Activated T-helper 17 cell treated with anti-CD3 and anti-CD28 coated beads, Interleukin-2, amount 50 U/mL, for 72 hours (primary cell): ENCODE data around the gene NBPF9. TPM values are rescaled to one million over a fixed set of nuclear protein-coding genes. Genes with fewer than 3 reads are reported as not detected.
"Not testable (repeated sequence)": the region's sequence is repeated elsewhere in the genome, so short reads cannot be mapped to it uniquely, and the experiment has no call there.

Experiments
- ATAC-seq: fragments of 150-1000 bp; cut with Tn5 transposase; replicated peaks from 2 replicates; pipeline ENCODE4 v1.10.0; 2021; ENCODE audit warnings: mild to moderate bottlenecking, moderate library complexity
- H3K27ac Mint-ChIP-seq: one replicate; pipeline ENCODE4 v1.8.0; 2022; ENCODE audit warnings: mixed read lengths
- H3K27me3 Mint-ChIP-seq: one replicate; pipeline ENCODE4 v1.8.0; 2022; ENCODE audit warnings: mixed read lengths
- H3K36me3 Mint-ChIP-seq: one replicate; pipeline ENCODE4 v1.8.0; 2022; ENCODE audit warnings: low read depth, mild to moderate bottlenecking, mixed read lengths
- H3K4me1 Mint-ChIP-seq: one replicate; pipeline ENCODE4 v1.8.0; 2022; ENCODE audit warnings: mixed read lengths
- H3K4me3 Mint-ChIP-seq: one replicate; pipeline ENCODE4 v1.8.0; 2022; ENCODE audit warnings: mild to moderate bottlenecking, mixed read lengths
- H3K9me3 Mint-ChIP-seq: one replicate; pipeline ENCODE4 v1.8.0; 2022; ENCODE audit warnings: mixed read lengths
- total RNA-seq, 2 donors: library from RNA; stranded (reverse); gene quantifications; one replicate each; pipeline ENCODE4 v1.2.3, GENCODE V29; 2022

Gene NBPF9
- total RNA-seq, 2 donors from 2014 or later = 25.0 to 27.9 TPM

DNA sequence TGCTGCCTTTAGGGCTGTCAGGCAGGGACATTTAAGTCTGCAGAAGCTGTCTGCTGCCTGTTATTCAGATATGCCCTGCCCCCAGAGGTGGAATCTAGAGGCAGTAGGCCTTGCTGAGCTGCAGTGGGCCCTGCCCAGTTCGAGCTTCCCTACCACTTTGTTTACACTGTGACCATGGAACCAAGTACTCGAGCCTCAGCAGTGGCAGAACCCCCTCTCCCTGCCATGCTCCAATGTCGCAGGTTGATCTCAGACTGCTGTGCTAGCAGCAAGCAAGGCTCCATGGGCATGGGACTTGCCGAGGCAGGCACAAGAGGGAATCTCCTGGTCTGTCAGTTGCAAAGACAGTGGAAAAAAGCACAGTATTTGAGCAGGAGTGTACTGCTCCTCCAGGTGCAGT, 60.3 kb downstream of the NBPF9 start:
- H3K4me3 Mint-ChIP-seq, ATAC-seq, H3K4me1 Mint-ChIP-seq, H3K27me3 Mint-ChIP-seq, H3K36me3 Mint-ChIP-seq, H3K9me3 Mint-ChIP-seq, H3K27ac Mint-ChIP-seq: not testable (repeated sequence)

DNA sequence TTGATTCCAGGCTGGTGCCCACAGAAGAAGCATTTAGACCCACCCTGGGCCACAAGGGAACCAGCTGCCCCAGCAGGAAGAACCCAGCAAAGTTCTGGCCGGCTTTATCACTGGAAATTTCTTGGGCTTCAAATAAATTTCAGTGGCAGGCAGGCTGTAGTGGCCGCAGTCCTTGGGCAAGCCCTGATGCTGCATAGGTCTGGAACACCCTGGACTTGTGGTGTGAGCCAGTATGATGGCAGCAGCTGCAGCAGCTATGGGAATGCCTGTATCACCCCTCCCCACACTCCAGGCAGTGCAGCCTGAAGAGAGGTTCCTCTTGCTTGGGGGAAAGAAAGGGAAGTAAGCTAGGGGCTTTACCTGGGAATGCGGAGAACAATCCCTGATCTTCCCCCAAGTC, 69.4 kb downstream of the NBPF9 start:
- not testable (repeated sequence) for H3K27me3 Mint-ChIP-seq, H3K36me3 Mint-ChIP-seq, H3K4me1 Mint-ChIP-seq, H3K9me3 Mint-ChIP-seq, ATAC-seq, H3K27ac Mint-ChIP-seq, H3K4me3 Mint-ChIP-seq

DNA sequence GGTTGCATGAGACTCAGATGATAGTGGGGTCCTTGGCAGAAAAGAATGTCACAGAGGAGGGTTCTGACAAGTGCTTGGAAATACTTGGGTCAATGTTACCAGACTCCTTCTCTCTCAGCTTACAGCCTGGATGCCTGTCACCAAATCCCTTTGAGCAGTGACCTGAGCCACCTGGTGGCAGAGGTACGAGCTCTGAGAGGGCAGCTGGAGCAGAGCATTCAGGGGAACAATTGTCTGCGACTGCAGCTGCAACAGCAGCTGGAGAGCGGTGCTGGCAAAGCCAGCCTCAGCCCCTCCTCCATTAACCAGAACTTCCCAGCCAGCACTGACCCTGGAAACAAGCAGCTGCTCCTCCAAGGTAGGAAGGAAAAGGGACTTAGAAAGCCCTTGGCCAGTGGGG, 79.0 kb downstream of the NBPF9 start:
- H3K27me3 Mint-ChIP-seq, H3K27ac Mint-ChIP-seq, H3K36me3 Mint-ChIP-seq, H3K4me1 Mint-ChIP-seq, H3K4me3 Mint-ChIP-seq, H3K9me3 Mint-ChIP-seq, ATAC-seq: not testable (repeated sequence)

DNA sequence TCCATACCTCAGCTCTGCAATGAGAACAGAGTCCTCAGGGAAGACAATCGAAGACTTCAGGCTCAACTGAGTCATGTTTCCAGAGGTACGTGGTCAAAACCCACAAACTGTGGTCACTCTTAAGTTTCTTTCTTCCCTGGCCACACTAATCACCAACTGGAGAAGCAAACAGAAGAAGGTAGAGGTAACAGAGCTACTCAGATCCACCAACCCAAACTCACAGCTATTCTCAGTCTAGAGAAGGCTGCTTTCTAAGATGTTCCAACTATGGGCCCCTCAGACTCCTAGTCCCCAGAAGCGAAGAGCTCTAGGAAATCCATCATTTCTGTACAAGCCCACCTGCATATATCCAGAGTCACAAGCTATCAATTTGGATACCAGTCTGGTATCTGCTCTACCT, 84.8 kb downstream of the NBPF9 start:
- not testable (repeated sequence) for H3K27ac Mint-ChIP-seq, H3K4me3 Mint-ChIP-seq, H3K4me1 Mint-ChIP-seq, H3K9me3 Mint-ChIP-seq, H3K36me3 Mint-ChIP-seq, H3K27me3 Mint-ChIP-seq
- ATAC-seq = peak; percentile 37

DNA sequence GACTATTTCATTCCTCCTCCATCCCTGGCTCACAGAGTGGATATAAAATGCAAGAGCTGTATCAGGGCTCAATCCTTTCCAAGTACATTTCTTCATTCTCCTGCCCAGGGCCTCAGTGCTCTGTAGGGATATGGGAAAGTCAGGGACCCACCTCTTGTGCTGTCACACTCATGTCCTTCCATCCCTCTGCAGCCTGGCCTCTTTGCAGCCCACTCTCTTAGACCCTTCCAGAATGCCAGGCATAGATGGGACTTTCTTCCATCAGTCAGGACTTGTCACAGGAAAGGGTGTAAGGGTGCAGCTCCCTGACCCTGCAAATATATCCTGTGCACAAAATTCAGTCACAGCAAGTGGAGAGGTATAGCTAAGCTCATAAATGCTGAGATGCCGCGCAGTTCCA, 86.7 kb downstream of the NBPF9 start:
- H3K27ac Mint-ChIP-seq, ATAC-seq, H3K36me3 Mint-ChIP-seq, H3K4me3 Mint-ChIP-seq, H3K9me3 Mint-ChIP-seq, H3K27me3 Mint-ChIP-seq, H3K4me1 Mint-ChIP-seq: not testable (repeated sequence)

DNA sequence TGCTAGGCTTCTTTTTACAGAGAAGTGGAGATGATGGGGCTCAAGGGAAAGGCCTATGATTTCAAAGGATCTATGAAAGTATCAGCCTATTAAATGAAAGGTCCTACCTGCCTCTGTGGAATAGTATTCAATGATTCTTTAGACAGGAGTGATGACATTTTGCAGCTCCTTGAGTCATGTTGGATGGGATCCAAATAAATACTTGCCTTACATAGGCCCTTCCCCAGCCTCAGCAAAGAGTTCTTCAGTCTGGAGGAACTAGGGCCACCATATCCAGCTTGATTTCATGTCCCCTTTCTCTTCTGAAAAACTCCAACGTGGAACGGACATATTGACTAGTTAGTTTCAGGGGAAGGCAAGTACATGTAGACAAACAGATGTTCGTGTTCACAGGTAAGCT, 87.8 kb downstream of the NBPF9 start:
- not testable (repeated sequence) for H3K36me3 Mint-ChIP-seq, H3K27ac Mint-ChIP-seq, H3K27me3 Mint-ChIP-seq, ATAC-seq, H3K4me1 Mint-ChIP-seq, H3K4me3 Mint-ChIP-seq, H3K9me3 Mint-ChIP-seq

DNA sequence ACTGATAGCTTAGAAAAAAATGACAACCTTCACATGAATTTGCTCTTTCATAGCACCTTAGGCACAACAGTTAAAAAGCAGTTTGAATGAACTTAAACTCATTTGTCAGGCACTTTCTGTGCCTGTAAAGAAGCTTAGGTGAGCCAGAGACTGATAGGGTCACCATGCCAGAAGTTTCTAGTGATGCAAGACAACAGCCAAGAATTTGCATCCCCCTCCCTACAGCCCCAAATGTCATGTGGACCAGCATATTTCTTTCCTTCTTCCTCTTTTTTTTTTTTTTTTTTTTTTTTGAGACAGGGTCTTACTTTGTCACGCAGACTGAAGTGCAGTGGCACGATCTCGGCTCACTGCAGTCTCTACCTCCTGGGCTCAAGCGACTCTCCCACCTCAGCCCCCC, 89.8 kb downstream of the NBPF9 start:
- not testable (repeated sequence) for H3K36me3 Mint-ChIP-seq, ATAC-seq, H3K4me3 Mint-ChIP-seq, H3K9me3 Mint-ChIP-seq, H3K4me1 Mint-ChIP-seq, H3K27ac Mint-ChIP-seq, H3K27me3 Mint-ChIP-seq

DNA sequence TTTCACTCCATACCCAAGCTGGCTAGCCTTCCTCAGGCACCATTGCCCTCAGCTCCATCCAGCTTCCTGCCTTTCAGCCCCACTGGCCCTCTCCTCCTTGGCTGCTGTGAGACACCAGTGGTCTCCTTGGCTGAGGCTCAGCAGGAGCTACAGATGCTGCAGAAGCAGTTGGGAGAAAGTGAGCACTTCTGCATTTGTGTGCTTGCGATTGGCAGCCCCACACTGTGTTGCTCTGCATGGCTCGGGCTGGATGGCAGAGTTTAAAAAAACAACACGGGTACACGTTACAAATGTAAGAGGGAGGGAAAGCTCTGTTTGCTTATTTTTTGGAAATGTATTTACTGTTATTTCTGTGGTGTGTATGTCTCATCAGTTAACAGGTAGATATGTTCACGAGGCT, 90.8 kb downstream of the NBPF9 start:
- not testable (repeated sequence) for H3K4me1 Mint-ChIP-seq, H3K9me3 Mint-ChIP-seq, H3K36me3 Mint-ChIP-seq, ATAC-seq, H3K27me3 Mint-ChIP-seq, H3K4me3 Mint-ChIP-seq, H3K27ac Mint-ChIP-seq

DNA sequence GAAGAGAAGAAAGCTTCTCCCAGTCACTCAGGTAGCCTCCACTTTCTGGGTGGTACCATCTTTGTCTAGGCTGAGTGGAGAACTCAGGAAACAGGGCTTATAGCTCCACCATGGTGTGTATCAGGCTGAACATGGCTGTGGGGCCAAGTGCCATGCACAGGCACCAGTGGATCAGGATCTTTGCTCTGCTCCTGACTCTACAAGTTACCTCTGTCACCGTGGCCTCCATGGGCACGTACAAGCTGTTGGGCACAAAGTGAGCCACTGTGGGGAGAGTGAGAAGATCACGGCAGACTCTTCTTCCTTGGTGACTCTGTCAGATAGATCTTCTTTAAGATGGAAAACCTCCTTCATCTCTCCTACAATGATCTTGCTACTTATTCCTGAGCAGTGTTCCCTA, 93.6 kb downstream of the NBPF9 start:
- ATAC-seq, H3K27me3 Mint-ChIP-seq, H3K4me1 Mint-ChIP-seq, H3K27ac Mint-ChIP-seq, H3K4me3 Mint-ChIP-seq, H3K36me3 Mint-ChIP-seq, H3K9me3 Mint-ChIP-seq: not testable (repeated sequence)

DNA sequence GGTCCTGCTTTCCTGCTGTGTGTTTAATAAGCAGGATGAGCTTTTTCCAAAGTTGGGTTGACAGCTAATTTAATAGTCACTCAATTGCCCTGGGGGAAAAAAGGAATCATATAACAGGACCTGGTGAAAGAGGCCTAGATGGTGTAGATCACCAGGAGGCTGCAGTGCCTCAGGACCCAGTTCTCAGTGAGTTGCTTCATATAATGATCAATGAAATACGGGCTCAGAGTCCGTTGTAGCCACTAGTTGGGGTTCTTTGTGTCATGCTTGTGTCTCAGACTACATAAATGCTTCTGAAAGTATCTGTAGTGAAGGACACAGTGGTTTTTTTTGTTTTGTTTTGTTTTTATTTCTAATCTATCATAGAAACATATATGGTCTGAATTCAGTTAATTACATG, 94.6 kb downstream of the NBPF9 start:
- not testable (repeated sequence) for H3K4me1 Mint-ChIP-seq, H3K27ac Mint-ChIP-seq, H3K4me3 Mint-ChIP-seq, H3K27me3 Mint-ChIP-seq, ATAC-seq, H3K9me3 Mint-ChIP-seq, H3K36me3 Mint-ChIP-seq

DNA sequence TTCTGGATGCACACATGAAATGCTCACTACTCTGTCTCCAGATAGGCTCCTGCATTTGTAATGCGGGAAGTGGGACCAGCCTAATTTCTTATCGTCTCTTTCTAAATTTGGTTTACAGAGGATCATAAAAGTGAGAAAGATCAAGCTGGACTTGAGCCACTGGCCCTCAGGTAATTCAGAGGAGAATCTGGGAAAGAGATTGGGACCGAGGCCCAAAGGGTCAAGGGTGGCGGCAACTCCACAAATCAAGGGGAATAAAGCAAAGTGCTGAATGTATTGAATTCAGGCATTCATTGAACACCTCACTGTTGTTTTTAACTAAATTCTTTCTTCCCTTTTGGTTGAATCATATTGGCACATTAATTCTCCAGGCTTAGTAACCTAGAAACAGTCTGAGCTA, 95.0 kb downstream of the NBPF9 start:
- H3K27me3 Mint-ChIP-seq, H3K36me3 Mint-ChIP-seq, H3K4me1 Mint-ChIP-seq, ATAC-seq, H3K27ac Mint-ChIP-seq, H3K9me3 Mint-ChIP-seq, H3K4me3 Mint-ChIP-seq: not testable (repeated sequence)
